Glutamatergic neuron (in vitro differentiated cells): ENCODE measurements around the gene ZBTB40. TPM values are rescaled to one million over a fixed set of nuclear protein-coding genes. Genes with fewer than 3 reads are reported as not detected.

Experiments
- DNase-seq: peaks from one replicate; pipeline ENCODE4 v3.0.0; 2022
- H3K27ac Mint-ChIP-seq: one replicate; pipeline ENCODE4 v1.8.0; 2020; ENCODE audit warnings: mild to moderate bottlenecking, mixed read lengths, inconsistent platforms; ENCODE audit not compliant: unreplicated experiment
- H3K27me3 Mint-ChIP-seq: one replicate; pipeline ENCODE4 v1.8.0; 2020; ENCODE audit warnings: mild to moderate bottlenecking, moderate library complexity, mixed read lengths, inconsistent platforms; ENCODE audit not compliant: unreplicated experiment
- H3K36me3 Mint-ChIP-seq: one replicate; pipeline ENCODE4 v1.8.0; 2020; ENCODE audit warnings: mild to moderate bottlenecking, mixed read lengths, inconsistent platforms; ENCODE audit not compliant: unreplicated experiment
- H3K4me1 Mint-ChIP-seq: one replicate; pipeline ENCODE4 v1.8.0; 2020; ENCODE audit warnings: mild to moderate bottlenecking, low read depth, mixed read lengths, inconsistent platforms; ENCODE audit not compliant: unreplicated experiment
- H3K4me3 Mint-ChIP-seq: one replicate; pipeline ENCODE4 v1.8.0; 2020; ENCODE audit warnings: mild to moderate bottlenecking, mixed read lengths, inconsistent platforms; ENCODE audit not compliant: unreplicated experiment
- H3K9me3 Mint-ChIP-seq: one replicate; pipeline ENCODE4 v1.8.0; 2020; ENCODE audit warnings: mild to moderate bottlenecking, moderate library complexity, mixed read lengths, inconsistent platforms; ENCODE audit not compliant: unreplicated experiment
- total RNA-seq: library from RNA; stranded (reverse); fragmentation: NEBNext Ultra II Directional; extraction: Animal tissue kit (Norgen Biotek cat#: 25700); gene quantifications from one replicate; pipeline ENCODE4 v1.2.1, GENCODE V29; 2021; ENCODE audit not compliant: unreplicated experiment
- TF ChIP-seq, protein P1 (sequence below): fragments of 200-600 bp; sonication (generic); IDR thresholded peaks from one replicate; pipeline ENCODE4 v1.5.0; 2021; ENCODE audit not compliant: partially characterized antibody, unreplicated experiment

ZBTB40 gene
- total RNA-seq, 1 donor from 2014 or later = 25.7 TPM

DNA sequence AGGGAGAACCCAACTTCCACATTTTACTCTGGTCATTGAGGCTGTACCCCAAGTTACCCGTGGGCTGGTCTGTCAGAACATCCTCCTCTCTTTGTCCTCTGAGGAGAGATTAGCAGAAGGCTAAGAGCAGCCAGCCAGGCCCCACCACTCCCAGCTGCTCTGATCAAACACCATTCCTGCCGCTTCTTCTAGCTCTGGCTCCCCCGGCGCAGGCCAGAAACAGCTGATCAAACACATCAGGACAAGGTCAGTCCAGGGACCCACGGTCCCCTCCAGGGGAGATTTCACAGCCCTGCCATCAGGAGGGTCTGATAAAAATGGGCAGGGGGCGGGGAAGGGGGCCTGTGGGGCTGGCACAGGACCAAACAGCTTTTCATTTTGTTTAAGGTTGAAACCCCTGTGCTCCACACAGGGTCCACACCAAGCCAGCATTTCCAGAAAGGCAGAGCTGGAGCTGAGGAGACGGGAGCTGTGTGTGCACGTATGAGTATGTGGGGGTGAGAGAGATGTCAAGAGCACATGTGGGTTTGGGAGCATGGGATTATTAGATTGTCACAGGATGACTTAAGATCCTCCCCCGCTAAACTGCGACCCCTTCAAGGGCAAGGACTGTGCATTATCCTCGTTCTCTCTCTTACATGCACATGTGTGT is 81.7 kb downstream of the ZBTB40 start:
- DNase-seq = no peak
- peaks cover 6% of the 10 kb centered on the region for H3K36me3 Mint-ChIP-seq
- TF ChIP-seq, protein P1, sequence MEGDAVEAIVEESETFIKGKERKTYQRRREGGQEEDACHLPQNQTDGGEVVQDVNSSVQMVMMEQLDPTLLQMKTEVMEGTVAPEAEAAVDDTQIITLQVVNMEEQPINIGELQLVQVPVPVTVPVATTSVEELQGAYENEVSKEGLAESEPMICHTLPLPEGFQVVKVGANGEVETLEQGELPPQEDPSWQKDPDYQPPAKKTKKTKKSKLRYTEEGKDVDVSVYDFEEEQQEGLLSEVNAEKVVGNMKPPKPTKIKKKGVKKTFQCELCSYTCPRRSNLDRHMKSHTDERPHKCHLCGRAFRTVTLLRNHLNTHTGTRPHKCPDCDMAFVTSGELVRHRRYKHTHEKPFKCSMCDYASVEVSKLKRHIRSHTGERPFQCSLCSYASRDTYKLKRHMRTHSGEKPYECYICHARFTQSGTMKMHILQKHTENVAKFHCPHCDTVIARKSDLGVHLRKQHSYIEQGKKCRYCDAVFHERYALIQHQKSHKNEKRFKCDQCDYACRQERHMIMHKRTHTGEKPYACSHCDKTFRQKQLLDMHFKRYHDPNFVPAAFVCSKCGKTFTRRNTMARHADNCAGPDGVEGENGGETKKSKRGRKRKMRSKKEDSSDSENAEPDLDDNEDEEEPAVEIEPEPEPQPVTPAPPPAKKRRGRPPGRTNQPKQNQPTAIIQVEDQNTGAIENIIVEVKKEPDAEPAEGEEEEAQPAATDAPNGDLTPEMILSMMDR = no peak
- H3K27me3 Mint-ChIP-seq = peaks cover 7% of the 10 kb centered on the region
- peaks cover 24% of the 10 kb centered on the region for H3K4me1 Mint-ChIP-seq
- H3K9me3 Mint-ChIP-seq = peaks cover 6% of the 10 kb centered on the region
- H3K4me3 Mint-ChIP-seq = no peak overlapping the region
- H3K27ac Mint-ChIP-seq = peak overlapping the region; percentile 22

DNA sequence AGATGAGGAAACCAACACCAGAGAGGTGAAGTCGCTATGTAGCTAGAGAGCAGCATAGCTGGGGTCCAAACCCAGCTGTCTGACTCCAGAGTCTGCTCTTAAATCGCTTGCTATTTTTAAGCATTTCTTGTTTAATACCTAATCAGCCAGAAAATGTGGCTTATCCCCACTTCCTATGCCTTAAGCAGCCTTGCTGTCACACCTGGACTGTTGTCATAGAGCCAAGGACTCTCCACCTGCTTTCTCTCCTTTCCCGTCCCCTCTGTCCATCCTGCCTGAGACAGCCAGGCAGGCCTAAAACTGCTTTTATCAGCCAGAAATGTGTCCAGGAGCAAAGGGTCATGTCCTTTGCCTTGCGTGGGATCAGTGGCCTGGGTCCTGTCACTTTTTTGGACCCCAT is 83.3 kb downstream of the ZBTB40 start:
- H3K27me3 Mint-ChIP-seq = peaks cover 13% of the 10 kb centered on the region
- peaks cover 6% of the 10 kb centered on the region for H3K36me3 Mint-ChIP-seq
- no peak overlapping the region for H3K4me3 Mint-ChIP-seq
- DNase-seq = no peak
- no peak overlapping the region for H3K27ac Mint-ChIP-seq
- peaks cover 24% of the 10 kb centered on the region for H3K4me1 Mint-ChIP-seq
- H3K9me3 Mint-ChIP-seq = peaks cover 5% of the 10 kb centered on the region
- TF ChIP-seq, protein P1 = no peak

DNA sequence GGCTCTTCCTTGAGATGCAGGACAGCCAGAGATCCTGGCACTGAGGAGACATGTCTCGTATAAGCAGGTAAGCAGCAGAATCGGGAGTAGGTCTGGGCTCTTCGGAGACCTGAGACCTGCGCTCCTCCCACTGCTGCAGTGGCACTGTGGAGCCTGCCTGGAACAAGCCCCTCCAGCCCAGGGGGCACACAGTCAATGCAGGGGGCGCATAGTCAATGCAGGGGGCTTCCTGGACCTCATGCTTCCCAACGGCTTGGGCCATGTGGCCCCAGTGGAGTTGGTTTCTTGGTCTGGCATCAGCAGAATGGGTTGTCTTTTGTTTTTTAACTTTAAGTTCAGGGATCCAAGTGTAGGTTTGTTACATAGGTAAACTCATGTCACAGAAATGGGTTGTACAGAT is 83.7 kb downstream of the ZBTB40 start:
- Mint-ChIP-seq H3K36me3 (peaks cover 6% of the 10 kb centered on the region), H3K4me1 (peaks cover 21% of the 10 kb centered on the region), H3K4me3 (no peak overlapping the region), H3K27ac (no peak overlapping the region), H3K9me3 (peaks cover 5% of the 10 kb centered on the region), H3K27me3 (peaks cover 13% of the 10 kb centered on the region)
- TF ChIP-seq, protein P1 = no peak
- no peak for DNase-seq

DNA sequence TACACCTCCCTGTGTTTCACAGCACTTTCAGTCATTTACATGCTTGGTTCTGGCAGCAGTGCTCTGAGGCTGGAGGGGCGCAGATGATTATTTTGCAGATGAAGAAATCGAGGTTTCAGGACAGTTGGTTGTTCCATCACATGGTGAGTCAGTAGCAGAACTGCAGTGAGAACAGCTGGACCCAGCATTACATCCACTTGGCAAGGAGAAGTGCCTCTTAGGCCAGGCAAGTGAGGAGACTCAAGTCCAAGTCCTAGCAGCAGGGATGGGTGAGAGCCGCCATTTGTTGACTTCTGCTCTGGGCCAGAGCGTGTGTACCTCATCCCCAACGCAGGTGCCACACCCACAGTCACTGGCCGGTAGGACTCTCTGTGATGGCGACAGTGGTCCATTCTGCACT is 84.9 kb downstream of the ZBTB40 start:
- H3K36me3 Mint-ChIP-seq = peaks cover 6% of the 10 kb centered on the region
- H3K27me3 Mint-ChIP-seq = peaks cover 17% of the 10 kb centered on the region
- peaks cover 8% of the 10 kb centered on the region for H3K9me3 Mint-ChIP-seq
- H3K4me1 Mint-ChIP-seq = peaks cover 16% of the 10 kb centered on the region
- TF ChIP-seq, protein P1 = no peak
- no peak for DNase-seq
- H3K27ac Mint-ChIP-seq = no peak overlapping the region
- H3K4me3 Mint-ChIP-seq = no peak overlapping the region

DNA sequence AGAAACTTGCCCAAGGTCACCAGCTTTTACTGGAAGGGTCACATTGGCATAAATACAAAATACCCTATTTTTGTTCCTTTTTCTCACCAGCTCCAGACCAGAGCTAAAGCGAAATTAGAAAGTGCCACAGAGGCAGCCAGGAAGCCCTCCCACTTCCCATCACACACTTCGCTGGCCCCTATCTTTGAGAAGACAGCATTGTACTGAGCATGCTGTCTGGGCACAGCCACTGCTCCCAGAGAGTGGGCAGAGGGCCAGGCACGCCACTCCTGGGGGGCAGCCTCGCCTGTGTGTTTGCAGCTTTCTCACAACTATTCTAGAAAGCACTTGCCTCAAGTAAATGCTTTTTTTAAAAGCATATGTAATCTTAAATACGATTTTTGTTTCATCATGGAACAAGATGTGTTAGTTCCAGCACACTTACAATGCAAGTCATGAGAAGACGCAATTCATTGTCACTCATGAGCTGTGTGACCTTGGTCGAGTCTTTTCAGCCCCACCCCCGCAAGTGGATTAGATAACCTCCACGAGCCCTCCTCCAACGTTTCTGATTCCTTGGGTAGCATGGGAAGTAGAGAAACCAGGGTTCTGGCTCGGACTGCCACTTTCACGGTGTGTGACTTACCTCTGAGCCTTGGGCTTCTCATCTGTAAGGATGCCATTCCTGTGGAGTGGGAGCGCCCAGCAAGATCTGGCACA is 85.9 kb downstream of the ZBTB40 start:
- Mint-ChIP-seq H3K4me3 (no peak overlapping the region), H3K36me3 (no peaks in the 10 kb centered on the region), H3K27ac (no peak overlapping the region), H3K9me3 (peaks cover 6% of the 10 kb centered on the region), H3K4me1 (peaks cover 10% of the 10 kb centered on the region), H3K27me3 (peaks cover 12% of the 10 kb centered on the region)
- DNase-seq = no peak
- TF ChIP-seq, protein P1 = no peak
